ENCODE data around the gene CD93. TPM values are rescaled to one million over a fixed set of nuclear protein-coding genes. Genes with fewer than 3 reads are reported as not detected.

CD93 gene
- total and polyA plus RNA-seq, 2 donors, result 52.6 to 72.8 TPM

GRCh38 chr20:23031346-23031745 lies 54.8 kb downstream of the CD93 start:
- WGBS, result 96% methylated on average over 6 of the region's 6 CpGs
- no peaks in the 10 kb centered on the region for H3K4me1 ChIP-seq (ENCODE audit: insufficient read depth)
- no peak for DNase-seq (ENCODE audit: extremely low spot score)
- no peaks in the 10 kb centered on the region for H3K36me3 ChIP-seq (ENCODE audit: insufficient read depth)
- H3K4me3 ChIP-seq (ENCODE audit: low read depth, low read length), result no peak overlapping the region
- H3K27ac ChIP-seq (ENCODE audit: low read depth), result no peak overlapping the region

Other genes starting within 250 kb of the CD93 start
- not detected for gene SSTR4, start 51.0 kb downstream of the CD93 start, total RNA-seq
- gene SSTR4, start 51.0 kb downstream of the CD93 start, polyA plus RNA-seq, result 0.06 TPM
- gene THBD, start 36.7 kb downstream of the CD93 start, total RNA-seq, result 11.1 TPM
- gene THBD, start 36.7 kb downstream of the CD93 start, polyA plus RNA-seq, result 55.0 TPM

Measured in urinary bladder (tissue), 4 donors.